Measurements from ENCODE around the gene CLP1. TPM values are rescaled to one million over a fixed set of nuclear protein-coding genes. Genes with fewer than 3 reads are reported as not detected.

The CLP1 gene
- total RNA-seq, 1 donor: 15.2 TPM

DNA sequence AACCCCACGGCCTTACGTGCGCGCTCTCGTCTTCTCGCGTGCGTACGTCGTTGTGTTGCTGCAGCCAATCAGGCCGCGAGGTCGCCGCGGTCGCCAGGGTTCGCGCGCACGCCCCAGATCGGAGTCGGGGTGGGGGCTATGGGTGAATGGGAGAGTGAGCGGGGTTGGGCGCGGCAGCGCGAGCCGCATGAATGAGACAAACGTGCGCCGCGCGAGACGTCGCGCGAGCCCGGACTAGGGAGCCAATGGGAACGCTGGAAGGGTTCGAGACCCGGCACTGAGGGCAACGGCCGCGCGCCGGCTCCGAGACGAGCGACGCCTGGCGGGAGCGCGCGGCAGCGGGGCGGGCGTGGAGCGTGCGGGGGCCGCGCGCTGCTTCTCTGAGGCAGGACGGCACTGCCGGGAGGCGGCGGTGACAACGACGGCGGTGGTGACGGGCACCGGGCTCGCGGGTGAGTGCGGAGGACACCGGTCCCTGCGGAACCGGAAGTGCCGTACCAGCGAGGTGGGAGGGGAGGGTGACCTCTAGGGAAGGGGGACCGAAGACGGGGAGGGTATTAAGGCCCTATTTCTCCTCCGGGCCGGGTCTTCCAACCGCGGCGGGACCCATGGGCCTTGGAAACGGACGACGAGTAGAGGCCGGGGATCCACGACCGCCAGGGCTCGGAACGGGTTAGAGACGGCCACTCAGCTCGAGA, 10.3 kb downstream of the CLP1 start, which contains the start of gene ZDHHC5:
Gene ZDHHC5, plus strand, starts transcription at position 379 of the 698 bp plus-strand sequence. CDS start 4,977 bp downstream, outside the sequence.
- peaks cover 24% of the 10 kb centered on the region for H4K20me1 ChIP-seq (ENCODE audit: insufficient read depth, low read length)
- no peaks in the 10 kb centered on the region for H3K27me3 ChIP-seq (ENCODE audit: insufficient read depth, low read length)
- H3K36me3 ChIP-seq (ENCODE audit: insufficient read depth, low read length): peaks cover 18% of the 10 kb centered on the region
- H3K4me2 ChIP-seq (ENCODE audit: insufficient read depth, low read length): peak within 1 kb of the TSS; percentile 95
- peaks cover 22% of the 10 kb centered on the region for H3K4me1 ChIP-seq (ENCODE audit: insufficient read depth, low read length)
- DNase-seq (ENCODE audit: insufficient read length, low spot score, missing footprints): peak; percentile 100
- peak; percentile 20 for TF ChIP-seq CTCF (IDR thresholded peaks at IDR 0.05; ENCODE audit: extremely low read depth, low read depth, low read length)
- no peaks in the 10 kb centered on the region for H3K9me3 ChIP-seq (ENCODE audit: low read depth, low read length)
- peak within 1 kb of the TSS; percentile 97 for H3K4me3 ChIP-seq (ENCODE audit: insufficient read depth, low read length)
- H3K27ac ChIP-seq (ENCODE audit: low read depth, low read length): peak within 1 kb of the TSS; percentile 100
- peaks cover 49% of the 10 kb centered on the region for H3K79me2 ChIP-seq (ENCODE audit: insufficient read depth, low read length)
- H2AFZ ChIP-seq (ENCODE audit: low read length): peak within 1 kb of the TSS; percentile 93

- peak; percentile 91 for DNase-seq (ENCODE audit: insufficient read length, low spot score, missing footprints)
- TF ChIP-seq CTCF (IDR thresholded peaks at IDR 0.05; ENCODE audit: extremely low read depth, low read depth, low read length): no peak
Observed at GRCh38 chr11:57668434-57668782, 10.8 kb downstream of the CLP1 start.

GRCh38 chr11:57674251-57674650, 16.7 kb downstream of the CLP1 start:
- H3K9me3 ChIP-seq (ENCODE audit: low read depth, low read length): no peaks in the 10 kb centered on the region
- no peak overlapping the region for H3K4me3 ChIP-seq (ENCODE audit: insufficient read depth, low read length)
- no peak for DNase-seq (ENCODE audit: insufficient read length, low spot score, missing footprints)
- H3K4me1 ChIP-seq (ENCODE audit: insufficient read depth, low read length): peaks cover 7% of the 10 kb centered on the region
- H4K20me1 ChIP-seq (ENCODE audit: insufficient read depth, low read length): peaks cover 34% of the 10 kb centered on the region
- no peak overlapping the region for H2AFZ ChIP-seq (ENCODE audit: low read length)
- H3K27ac ChIP-seq (ENCODE audit: low read depth, low read length): no peak overlapping the region
- H3K4me2 ChIP-seq (ENCODE audit: insufficient read depth, low read length): no peak overlapping the region
- no peaks in the 10 kb centered on the region for H3K27me3 ChIP-seq (ENCODE audit: insufficient read depth, low read length)
- no peak for TF ChIP-seq CTCF (IDR thresholded peaks at IDR 0.05; ENCODE audit: extremely low read depth, low read depth, low read length)
- H3K36me3 ChIP-seq (ENCODE audit: insufficient read depth, low read length): peaks cover 43% of the 10 kb centered on the region
- H3K79me2 ChIP-seq (ENCODE audit: insufficient read depth, low read length): peaks cover 91% of the 10 kb centered on the region

More at GRCh38 chr11:57668434-57668782, 10.8 kb downstream of the CLP1 start:
- no peaks in the 10 kb centered on the region for H3K27me3 ChIP-seq (ENCODE audit: insufficient read depth, low read length)
- peaks cover 24% of the 10 kb centered on the region for H3K36me3 ChIP-seq (ENCODE audit: insufficient read depth, low read length)
- peak overlapping the region; percentile 89 for H2AFZ ChIP-seq (ENCODE audit: low read length)
- H3K4me3 ChIP-seq (ENCODE audit: insufficient read depth, low read length): peak overlapping the region; percentile 97
- H3K4me1 ChIP-seq (ENCODE audit: insufficient read depth, low read length): peaks cover 22% of the 10 kb centered on the region
- no peaks in the 10 kb centered on the region for H3K9me3 ChIP-seq (ENCODE audit: low read depth, low read length)
- H3K79me2 ChIP-seq (ENCODE audit: insufficient read depth, low read length): peaks cover 54% of the 10 kb centered on the region
- peak overlapping the region; percentile 100 for H3K27ac ChIP-seq (ENCODE audit: low read depth, low read length)
- peak overlapping the region; percentile 95 for H3K4me2 ChIP-seq (ENCODE audit: insufficient read depth, low read length)
- peaks cover 28% of the 10 kb centered on the region for H4K20me1 ChIP-seq (ENCODE audit: insufficient read depth, low read length)

DNA sequence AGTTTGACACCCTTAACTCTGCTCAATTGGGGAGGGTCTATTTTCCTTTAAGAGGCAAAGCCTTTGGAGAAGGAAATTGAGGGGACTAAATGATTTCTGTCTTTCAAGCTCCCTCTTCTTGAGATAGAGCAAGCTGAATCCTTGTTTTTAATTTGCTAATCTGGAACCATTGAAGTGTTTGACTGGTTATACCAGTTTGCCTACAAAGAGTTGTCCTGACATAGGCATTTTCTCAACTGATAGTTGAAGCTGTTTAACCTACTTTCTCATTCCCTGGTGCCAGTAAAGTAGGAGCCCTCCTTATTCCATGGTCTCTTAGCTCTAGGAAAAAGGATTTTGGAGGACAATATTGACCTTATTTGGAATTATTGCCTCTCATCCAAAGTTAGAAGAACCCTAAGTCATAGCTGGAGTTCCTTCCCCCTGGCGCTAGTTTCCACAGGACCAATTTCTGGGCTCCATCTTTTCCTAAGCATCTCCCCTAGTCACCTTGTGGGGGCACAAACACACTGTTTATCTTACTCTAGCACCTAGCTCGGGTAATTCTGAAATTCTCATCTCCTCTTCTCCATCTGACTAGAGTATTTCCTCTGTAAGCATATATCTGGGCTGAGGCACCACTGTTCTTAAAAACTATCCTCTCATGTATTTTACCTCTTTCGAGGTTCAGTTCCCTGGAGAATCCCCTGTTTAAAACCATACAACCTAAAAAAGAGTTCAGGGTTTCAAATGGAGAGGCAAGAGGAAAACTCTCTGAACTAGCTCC, 17.8 kb downstream of the CLP1 start:
- peaks cover 43% of the 10 kb centered on the region for H3K36me3 ChIP-seq (ENCODE audit: insufficient read depth, low read length)
- no peak for DNase-seq (ENCODE audit: insufficient read length, low spot score, missing footprints)
- no peak overlapping the region for H3K4me2 ChIP-seq (ENCODE audit: insufficient read depth, low read length)
- no peak overlapping the region for H3K27ac ChIP-seq (ENCODE audit: low read depth, low read length)
- no peaks in the 10 kb centered on the region for H3K27me3 ChIP-seq (ENCODE audit: insufficient read depth, low read length)
- peaks cover 91% of the 10 kb centered on the region for H3K79me2 ChIP-seq (ENCODE audit: insufficient read depth, low read length)
- H3K4me1 ChIP-seq (ENCODE audit: insufficient read depth, low read length): peaks cover 11% of the 10 kb centered on the region
- H4K20me1 ChIP-seq (ENCODE audit: insufficient read depth, low read length): peaks cover 38% of the 10 kb centered on the region
- no peaks in the 10 kb centered on the region for H3K9me3 ChIP-seq (ENCODE audit: low read depth, low read length)
- H3K4me3 ChIP-seq (ENCODE audit: insufficient read depth, low read length): no peak overlapping the region
- no peak for TF ChIP-seq CTCF (IDR thresholded peaks at IDR 0.05; ENCODE audit: extremely low read depth, low read depth, low read length)
- no peak overlapping the region for H2AFZ ChIP-seq (ENCODE audit: low read length)

Data from osteoblast (primary cell).